ENCODE measurements around the gene PTPRF. TPM values are rescaled to one million over a fixed set of nuclear protein-coding genes. Genes with fewer than 3 reads are reported as not detected.

PTPRF gene
- total and polyA plus RNA-seq, 4 donors: 40.0 to 160 (median 92.1) TPM

GRCh38 chr1:43618521-43619313 is 88.0 kb downstream of the PTPRF start:
- 96% methylated on average over 22 of the region's 22 CpGs for WGBS, 2 donors
- Histone ChIP-seq H3K9me3 (ENCODE audit: control insufficient read depth in 4 of 4, insufficient read depth in 3 of 4, low read length in 3 of 4) (no peaks in the 10 kb centered on the region), H3K9ac (ENCODE audit: insufficient read depth in 1 of 2, low read length in 2 of 2) (no peak overlapping the region), H3K27ac (ENCODE audit: low read depth in 1 of 2, low read length in 1 of 2) (no peak overlapping the region), H3K36me3 (ENCODE audit: control insufficient read depth in 4 of 4, insufficient read depth in 4 of 4, low read length in 4 of 4) (peaks cover 0 to 32% (median 11%) of the 10 kb centered on the region in 4 donors), H3K4me3 (no peak overlapping the region), H3K27me3 (ENCODE audit: control insufficient read depth in 3 of 3, insufficient read depth in 3 of 3, low read length in 2 of 3) (no peaks in the 10 kb centered on the region), H3K4me1 (ENCODE audit: control insufficient read depth in 5 of 5, insufficient read depth in 5 of 5, low read length in 5 of 5) (no peaks in the 10 kb centered on the region)
- ATAC-seq (ENCODE audit: insufficient read depth, low FRiP score) (no peak), DNase-seq (no peak)
- TF ChIP-seq CTCF (IDR thresholded peaks at IDR 0.05; ENCODE audit: control extremely low read depth, extremely low read depth): no peak

GRCh38 chr1:43619314-43619790 is 88.7 kb downstream of the PTPRF start:
- H3K9me3 ChIP-seq (ENCODE audit: control insufficient read depth in 4 of 4, insufficient read depth in 3 of 4, low read length in 3 of 4): no peaks in the 10 kb centered on the region
- H3K9ac ChIP-seq (ENCODE audit: insufficient read depth in 1 of 2, low read length in 2 of 2): no peak overlapping the region
- peaks cover 0 to 26% (median 11%) of the 10 kb centered on the region in 4 donors for H3K36me3 ChIP-seq (ENCODE audit: control insufficient read depth in 4 of 4, insufficient read depth in 4 of 4, low read length in 4 of 4)
- H3K4me1 ChIP-seq (ENCODE audit: control insufficient read depth in 5 of 5, insufficient read depth in 5 of 5, low read length in 5 of 5): no peaks in the 10 kb centered on the region
- H3K27ac ChIP-seq (ENCODE audit: low read depth in 1 of 2, low read length in 1 of 2): no peak overlapping the region
- H3K27me3 ChIP-seq (ENCODE audit: control insufficient read depth in 3 of 3, insufficient read depth in 3 of 3, low read length in 2 of 3): no peaks in the 10 kb centered on the region
- no peak for ATAC-seq (ENCODE audit: insufficient read depth, low FRiP score)
- no peak for DNase-seq
- WGBS, 2 donors: 96% methylated on average over 21 of the region's 21 CpGs
- H3K4me3 ChIP-seq: no peak overlapping the region
- TF ChIP-seq CTCF (IDR thresholded peaks at IDR 0.05; ENCODE audit: control extremely low read depth, extremely low read depth): no peak

- Histone ChIP-seq H3K9ac (ENCODE audit: insufficient read depth in 1 of 2, low read length in 2 of 2) (no peak overlapping the region), H3K27me3 (ENCODE audit: control insufficient read depth in 3 of 3, insufficient read depth in 3 of 3, low read length in 2 of 3) (no peaks in the 10 kb centered on the region), H3K4me3 (no peak overlapping the region), H3K27ac (ENCODE audit: low read depth in 1 of 2, low read length in 1 of 2) (no peak overlapping the region), H3K9me3 (ENCODE audit: control insufficient read depth in 4 of 4, insufficient read depth in 3 of 4, low read length in 3 of 4) (no peaks in the 10 kb centered on the region), H3K36me3 (ENCODE audit: control insufficient read depth in 4 of 4, insufficient read depth in 4 of 4, low read length in 4 of 4) (peaks cover 0 to 26% (median 11%) of the 10 kb centered on the region in 4 donors), H3K4me1 (ENCODE audit: control insufficient read depth in 5 of 5, insufficient read depth in 5 of 5, low read length in 5 of 5) (no peaks in the 10 kb centered on the region)
- DNase-seq (no peak), ATAC-seq (ENCODE audit: insufficient read depth, low FRiP score) (no peak)
- no peak for TF ChIP-seq CTCF (IDR thresholded peaks at IDR 0.05; ENCODE audit: control extremely low read depth, extremely low read depth)
- 96 to 97% methylated on average over 22 of the region's 22 CpGs for WGBS, 2 donors
Observed at GRCh38 chr1:43619996-43620920, 89.6 kb downstream of the PTPRF start.
